VCaP (cell line): ENCODE results near the gene PCCA.

Source experiments
- H3K27ac ChIP-seq: fragments of 450-650 bp; 2 replicates; pipeline ENCODE4 v1.5.1; 2017
- TF ChIP-seq, protein P1 (sequence below): fragments of 450-650 bp; conservative IDR thresholded peaks from 2 replicates; pipeline ENCODE4 v1.5.1; 2017; ENCODE audit warnings: mild to moderate bottlenecking, moderate library complexity

The PCCA gene

DNA sequence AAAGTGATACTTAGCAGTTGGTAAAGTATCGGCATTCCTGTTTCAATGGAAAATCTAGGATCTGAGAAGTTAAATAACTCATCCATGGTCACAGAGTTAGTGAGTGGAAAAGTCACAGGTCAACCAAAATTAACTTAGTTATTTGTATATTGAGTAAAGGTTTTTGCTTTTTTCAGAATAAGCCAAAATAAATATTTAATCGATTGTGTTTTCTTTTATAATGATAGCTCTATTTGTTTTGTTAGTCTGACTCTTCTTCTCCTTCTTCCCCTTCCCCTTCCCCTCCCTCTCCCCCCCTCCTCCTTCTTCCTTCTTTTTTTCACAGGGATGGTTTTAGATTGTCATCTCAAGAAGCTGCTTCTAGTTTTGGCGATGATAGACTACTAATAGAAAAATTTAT, 173.5 kb downstream of the PCCA start:
- TF ChIP-seq, protein P1, sequence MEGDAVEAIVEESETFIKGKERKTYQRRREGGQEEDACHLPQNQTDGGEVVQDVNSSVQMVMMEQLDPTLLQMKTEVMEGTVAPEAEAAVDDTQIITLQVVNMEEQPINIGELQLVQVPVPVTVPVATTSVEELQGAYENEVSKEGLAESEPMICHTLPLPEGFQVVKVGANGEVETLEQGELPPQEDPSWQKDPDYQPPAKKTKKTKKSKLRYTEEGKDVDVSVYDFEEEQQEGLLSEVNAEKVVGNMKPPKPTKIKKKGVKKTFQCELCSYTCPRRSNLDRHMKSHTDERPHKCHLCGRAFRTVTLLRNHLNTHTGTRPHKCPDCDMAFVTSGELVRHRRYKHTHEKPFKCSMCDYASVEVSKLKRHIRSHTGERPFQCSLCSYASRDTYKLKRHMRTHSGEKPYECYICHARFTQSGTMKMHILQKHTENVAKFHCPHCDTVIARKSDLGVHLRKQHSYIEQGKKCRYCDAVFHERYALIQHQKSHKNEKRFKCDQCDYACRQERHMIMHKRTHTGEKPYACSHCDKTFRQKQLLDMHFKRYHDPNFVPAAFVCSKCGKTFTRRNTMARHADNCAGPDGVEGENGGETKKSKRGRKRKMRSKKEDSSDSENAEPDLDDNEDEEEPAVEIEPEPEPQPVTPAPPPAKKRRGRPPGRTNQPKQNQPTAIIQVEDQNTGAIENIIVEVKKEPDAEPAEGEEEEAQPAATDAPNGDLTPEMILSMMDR, result no peak
- no peak overlapping the region for H3K27ac ChIP-seq

DNA sequence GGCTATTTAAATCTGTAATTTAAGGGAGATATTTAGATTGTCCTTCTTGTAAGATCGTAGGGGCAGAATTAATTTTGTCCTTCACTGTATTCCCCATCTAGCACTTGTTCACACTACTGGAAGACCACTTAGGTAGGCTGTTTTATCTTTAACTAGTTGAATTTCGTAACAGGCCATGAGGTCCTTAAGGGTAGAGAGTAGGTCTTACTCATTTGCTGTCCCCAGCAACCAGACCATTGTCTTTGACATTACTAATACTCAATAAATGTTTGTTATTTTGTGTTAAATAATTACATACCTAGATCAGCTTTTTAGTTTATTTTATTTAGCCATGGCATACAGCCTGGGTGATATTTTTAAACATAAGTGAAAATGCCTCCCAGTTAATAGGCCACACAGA, 177.1 kb downstream of the PCCA start:
- H3K27ac ChIP-seq, result no peak overlapping the region
- TF ChIP-seq, protein P1, result no peak

DNA sequence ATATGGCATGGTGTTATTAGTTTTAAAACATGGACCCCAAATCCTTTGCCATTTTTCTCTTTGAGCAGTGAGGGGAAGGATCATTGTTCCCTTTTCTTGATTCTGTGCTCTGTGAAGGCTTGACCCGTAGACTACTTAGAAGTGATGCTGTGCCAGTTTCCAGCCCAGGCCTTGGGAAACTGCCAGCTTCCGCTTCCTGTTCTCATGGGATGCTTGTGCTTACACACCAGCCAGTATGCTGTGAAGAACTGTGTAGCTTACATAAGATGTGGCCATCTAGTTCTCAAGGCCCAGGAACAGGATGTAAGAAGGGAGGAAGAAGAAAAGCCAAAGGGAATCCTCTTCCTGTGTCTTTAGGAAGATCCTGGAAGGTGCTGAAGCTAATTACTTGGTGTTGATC, 180.9 kb downstream of the PCCA start:
- H3K27ac ChIP-seq, result peak overlapping the region; percentile 77
- TF ChIP-seq, protein P1, result no peak

DNA sequence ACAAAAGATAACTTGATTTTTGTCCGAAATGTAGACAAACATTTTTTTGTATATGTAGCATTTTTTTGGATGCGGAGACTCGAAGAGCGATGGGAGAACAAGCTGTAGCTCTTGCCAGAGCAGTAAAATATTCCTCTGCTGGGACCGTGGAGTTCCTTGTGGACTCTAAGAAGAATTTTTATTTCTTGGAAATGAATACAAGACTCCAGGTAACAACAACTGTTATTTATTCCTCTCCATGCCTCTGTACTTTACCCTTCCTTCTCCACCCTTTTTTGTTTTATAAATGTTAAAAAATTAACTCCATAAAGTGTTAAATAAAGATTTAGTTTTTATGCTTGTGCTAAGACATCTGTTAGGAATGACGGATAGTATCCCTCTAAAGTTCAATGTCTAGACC, 184.2 kb downstream of the PCCA start:
- H3K27ac ChIP-seq, result no peak overlapping the region

DNA sequence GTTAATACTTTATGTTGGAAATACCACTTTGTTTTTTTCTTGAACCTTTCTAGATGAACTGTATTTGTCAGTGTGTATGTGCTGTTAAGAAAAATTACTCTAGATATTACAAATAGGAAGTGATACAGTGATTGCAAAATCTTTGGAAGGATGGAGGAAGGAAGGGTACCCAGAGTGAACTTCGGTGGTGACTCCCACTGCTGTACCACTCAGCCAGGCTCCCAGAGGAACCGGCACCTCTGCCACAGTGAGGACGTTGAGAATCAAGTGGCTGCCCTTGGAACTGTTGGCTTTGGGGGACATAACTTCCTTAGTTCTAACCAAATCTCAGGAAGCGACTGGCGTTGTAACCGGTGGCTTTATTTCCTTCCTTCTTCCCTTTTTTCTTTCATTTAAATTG, 184.7 kb downstream of the PCCA start:
- H3K27ac ChIP-seq, result no peak overlapping the region
- TF ChIP-seq, protein P1, result no peak

More for the DNA sequence above, 184.2 kb downstream of the PCCA start:
- TF ChIP-seq, protein P1, result no peak

DNA sequence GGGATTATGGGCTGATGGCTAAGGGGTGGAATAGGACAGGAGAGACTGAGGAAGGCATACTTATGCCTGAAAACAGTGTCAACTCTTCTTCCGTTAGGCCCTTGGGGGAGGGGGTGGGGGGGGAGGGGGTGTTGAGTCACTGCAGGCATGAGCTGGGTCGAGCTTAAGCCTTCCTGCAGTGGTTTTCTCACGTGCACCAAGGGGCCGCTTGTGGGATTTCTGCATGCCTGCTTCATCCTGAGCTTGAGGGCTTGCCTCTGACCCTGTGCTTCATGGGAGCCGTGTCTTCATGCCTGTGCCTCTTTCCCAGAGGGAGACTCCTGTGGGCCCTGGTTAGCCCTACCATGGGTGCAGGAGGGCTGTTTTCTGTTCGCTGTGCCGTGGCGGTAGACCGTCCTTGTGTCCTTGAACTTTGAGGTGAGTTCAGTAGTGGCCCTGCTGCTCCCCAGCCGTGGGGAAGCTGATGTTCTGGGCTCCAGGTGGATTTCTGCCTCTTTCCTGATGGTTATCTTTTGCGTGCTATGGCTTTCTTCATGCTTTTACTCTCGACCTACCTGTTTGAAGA, 186.1 kb downstream of the PCCA start:
- TF ChIP-seq, protein P1, result no peak
- H3K27ac ChIP-seq, result no peak overlapping the region

DNA sequence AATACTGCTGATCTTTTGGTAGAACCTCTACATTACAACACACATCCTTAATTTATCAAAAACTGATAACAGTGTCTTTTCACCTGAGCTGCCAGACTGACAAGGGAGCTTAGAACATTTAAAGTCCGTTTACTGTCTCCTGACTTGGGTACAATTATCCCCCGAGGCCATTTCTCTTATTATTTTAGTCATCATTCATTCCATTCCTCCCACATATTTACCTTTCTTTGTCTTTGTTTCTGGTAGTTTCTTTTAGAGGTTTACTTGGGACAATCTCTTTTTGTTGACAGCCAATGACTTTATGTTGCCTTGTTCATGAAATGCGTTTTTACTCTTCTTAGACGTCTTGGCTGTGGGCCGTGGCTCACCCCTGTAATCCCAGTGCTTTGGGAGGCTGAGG, 186.9 kb downstream of the PCCA start:
- no peak overlapping the region for H3K27ac ChIP-seq
- TF ChIP-seq, protein P1, result no peak
